Osteocyte (in vitro differentiated cells): ENCODE measurements around the gene FOXO1. TPM values are rescaled to one million over a fixed set of nuclear protein-coding genes. Genes with fewer than 3 reads are reported as not detected.

Experiments used
- DNase-seq: peaks from one replicate; pipeline ENCODE4 v3.0.0; 2021; ENCODE audit warnings: mixed read lengths; ENCODE audit not compliant: unreplicated experiment; ENCODE audit errors: extremely low spot score
- H3K27ac Mint-ChIP-seq: one replicate; pipeline ENCODE4 v1.8.0; 2021; ENCODE audit warnings: mild to moderate bottlenecking, mixed read lengths; ENCODE audit not compliant: unreplicated experiment
- H3K27me3 Mint-ChIP-seq: one replicate; pipeline ENCODE4 v1.8.0; 2021; ENCODE audit warnings: mixed read lengths; ENCODE audit not compliant: unreplicated experiment
- H3K36me3 Mint-ChIP-seq: one replicate; pipeline ENCODE4 v1.8.0; 2021; ENCODE audit warnings: mixed read lengths; ENCODE audit not compliant: unreplicated experiment
- H3K4me1 Mint-ChIP-seq: one replicate; pipeline ENCODE4 v1.8.0; 2021; ENCODE audit warnings: mixed read lengths; ENCODE audit not compliant: unreplicated experiment
- H3K4me3 Mint-ChIP-seq: one replicate; pipeline ENCODE4 v1.8.0; 2021; ENCODE audit warnings: mild to moderate bottlenecking, moderate library complexity, mixed read lengths; ENCODE audit not compliant: unreplicated experiment
- H3K9me3 Mint-ChIP-seq: one replicate; pipeline ENCODE4 v1.8.0; 2021; ENCODE audit warnings: mixed read lengths; ENCODE audit not compliant: unreplicated experiment
- total RNA-seq: library from RNA; stranded (reverse); gene quantifications from 2 replicates; pipeline ENCODE4 v1.2.1, GENCODE V29; 2021
- TF ChIP-seq, protein P1 (sequence below): fragments of 200-600 bp; sonication (generic); IDR thresholded peaks from 2 replicates; pipeline ENCODE4 v1.5.0; 2021; ENCODE audit warnings: antibody characterized with exemption, mild to moderate bottlenecking, moderate library complexity

Gene FOXO1
- total RNA-seq, 1 donor from 2014 or later = 10.0 TPM

GRCh38 chr13:40550130-40550529 is 116.3 kb downstream of the FOXO1 start:
- no peaks in the 10 kb centered on the region for H3K27me3 Mint-ChIP-seq

DNA sequence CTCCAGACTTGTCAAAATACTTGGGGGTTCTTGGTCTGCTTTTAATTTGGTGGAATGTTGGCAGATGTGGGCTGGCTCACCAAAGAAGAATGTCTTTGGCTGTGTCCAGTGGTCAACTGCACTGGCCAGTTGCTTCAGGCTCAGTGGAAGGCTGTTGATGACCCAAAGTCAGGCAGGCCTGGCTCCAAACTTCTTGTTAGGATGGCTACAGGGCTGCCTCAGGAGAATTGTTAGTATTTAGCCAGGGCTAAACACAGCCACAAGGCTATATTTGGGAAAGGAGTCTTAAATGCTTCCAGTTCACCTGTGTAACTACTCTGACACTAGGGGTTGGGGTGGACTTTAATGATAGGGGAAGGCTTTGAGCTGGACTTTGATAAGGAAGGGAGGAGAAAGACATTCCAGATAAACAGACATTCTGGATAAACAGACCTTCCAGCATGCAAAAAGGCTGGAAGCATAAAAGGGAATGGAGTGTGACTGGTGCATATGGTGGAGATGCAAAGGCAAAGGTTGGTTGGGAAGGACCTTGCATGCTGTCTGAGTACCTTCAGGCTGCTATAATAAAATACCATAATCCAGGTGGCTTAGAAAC is 116.8 kb downstream of the FOXO1 start:
- H3K4me1 Mint-ChIP-seq = peaks cover 46% of the 10 kb centered on the region
- DNase-seq = no peak
- H3K36me3 Mint-ChIP-seq = no peaks in the 10 kb centered on the region
- no peak overlapping the region for H3K4me3 Mint-ChIP-seq
- peak overlapping the region; percentile 12 for H3K27ac Mint-ChIP-seq
- H3K9me3 Mint-ChIP-seq = no peaks in the 10 kb centered on the region
- TF ChIP-seq, protein P1, sequence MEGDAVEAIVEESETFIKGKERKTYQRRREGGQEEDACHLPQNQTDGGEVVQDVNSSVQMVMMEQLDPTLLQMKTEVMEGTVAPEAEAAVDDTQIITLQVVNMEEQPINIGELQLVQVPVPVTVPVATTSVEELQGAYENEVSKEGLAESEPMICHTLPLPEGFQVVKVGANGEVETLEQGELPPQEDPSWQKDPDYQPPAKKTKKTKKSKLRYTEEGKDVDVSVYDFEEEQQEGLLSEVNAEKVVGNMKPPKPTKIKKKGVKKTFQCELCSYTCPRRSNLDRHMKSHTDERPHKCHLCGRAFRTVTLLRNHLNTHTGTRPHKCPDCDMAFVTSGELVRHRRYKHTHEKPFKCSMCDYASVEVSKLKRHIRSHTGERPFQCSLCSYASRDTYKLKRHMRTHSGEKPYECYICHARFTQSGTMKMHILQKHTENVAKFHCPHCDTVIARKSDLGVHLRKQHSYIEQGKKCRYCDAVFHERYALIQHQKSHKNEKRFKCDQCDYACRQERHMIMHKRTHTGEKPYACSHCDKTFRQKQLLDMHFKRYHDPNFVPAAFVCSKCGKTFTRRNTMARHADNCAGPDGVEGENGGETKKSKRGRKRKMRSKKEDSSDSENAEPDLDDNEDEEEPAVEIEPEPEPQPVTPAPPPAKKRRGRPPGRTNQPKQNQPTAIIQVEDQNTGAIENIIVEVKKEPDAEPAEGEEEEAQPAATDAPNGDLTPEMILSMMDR = no peak
- no peaks in the 10 kb centered on the region for H3K27me3 Mint-ChIP-seq

More at GRCh38 chr13:40550130-40550529, 116.3 kb downstream of the FOXO1 start:
- H3K4me3 Mint-ChIP-seq = no peak overlapping the region
- no peak overlapping the region for H3K27ac Mint-ChIP-seq
- H3K4me1 Mint-ChIP-seq = peaks cover 52% of the 10 kb centered on the region
- TF ChIP-seq, protein P1 = no peak
- H3K36me3 Mint-ChIP-seq = no peaks in the 10 kb centered on the region
- no peak for DNase-seq
- H3K9me3 Mint-ChIP-seq = no peaks in the 10 kb centered on the region

DNA sequence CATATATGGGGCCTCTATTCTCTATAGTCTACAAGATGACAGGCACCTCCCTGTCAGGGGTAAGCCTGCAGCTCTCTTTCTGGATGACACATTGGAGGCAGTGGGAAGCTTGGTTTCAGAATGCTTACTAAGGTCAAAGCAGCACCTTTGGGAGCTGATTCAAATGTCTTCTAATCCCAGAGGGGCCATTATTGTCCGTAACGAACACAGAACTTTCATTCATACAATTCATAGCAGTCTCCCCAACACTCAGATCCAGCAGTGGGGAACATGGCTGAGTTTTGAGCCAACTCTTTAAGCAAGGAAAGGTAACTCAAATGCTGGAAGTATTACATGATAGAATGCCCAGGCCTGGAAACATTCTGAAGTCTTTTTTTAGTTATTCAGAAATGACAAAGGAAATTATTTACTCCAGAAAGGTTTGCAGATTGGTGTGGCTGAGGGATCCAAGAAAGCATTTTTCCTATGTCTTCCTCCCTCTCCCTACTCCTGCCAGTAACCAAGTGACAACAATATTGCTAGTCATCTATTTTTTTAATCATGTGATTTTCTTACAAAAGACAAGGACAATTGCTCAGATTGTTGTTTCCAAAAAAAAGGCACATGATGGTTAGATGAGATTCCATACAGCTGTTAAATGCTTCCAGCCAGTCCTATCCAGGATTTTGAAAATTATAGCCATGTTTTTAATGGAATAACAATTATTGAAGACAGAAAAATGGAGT is 118.7 kb downstream of the FOXO1 start:
- TF ChIP-seq, protein P1 = no peak
- Mint-ChIP-seq H3K9me3 (no peaks in the 10 kb centered on the region), H3K4me1 (peaks cover 29% of the 10 kb centered on the region), H3K27me3 (no peaks in the 10 kb centered on the region), H3K36me3 (no peaks in the 10 kb centered on the region), H3K4me3 (no peak overlapping the region), H3K27ac (peak overlapping the region; percentile 45)
- DNase-seq = no peak

DNA sequence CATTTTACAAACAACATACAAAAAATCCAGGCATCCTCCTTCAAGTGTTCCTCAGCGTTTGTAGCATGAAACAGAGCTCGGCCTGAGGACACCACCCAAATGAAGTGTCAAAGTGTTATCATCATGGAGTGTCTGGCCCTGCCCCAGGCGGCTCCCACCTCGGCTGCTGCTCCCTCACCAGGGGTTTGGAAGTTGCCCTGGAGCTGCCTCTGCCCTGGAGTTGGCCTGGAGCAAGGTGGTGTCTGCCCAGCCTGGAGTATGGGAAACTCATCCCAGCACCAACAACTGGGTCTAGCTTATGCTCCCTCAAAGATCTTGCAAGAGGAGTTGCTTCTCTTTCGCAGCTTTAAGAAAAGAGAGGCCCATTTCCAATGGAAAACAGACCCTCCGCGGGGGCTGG is 120.4 kb downstream of the FOXO1 start:
- Mint-ChIP-seq H3K27ac (no peak overlapping the region), H3K4me1 (peaks cover 22% of the 10 kb centered on the region), H3K9me3 (no peaks in the 10 kb centered on the region), H3K27me3 (no peaks in the 10 kb centered on the region), H3K36me3 (no peaks in the 10 kb centered on the region), H3K4me3 (no peak overlapping the region)
- TF ChIP-seq, protein P1 = no peak
- no peak for DNase-seq

- Mint-ChIP-seq H3K27me3 (no peaks in the 10 kb centered on the region), H3K27ac (peak overlapping the region; percentile 75), H3K36me3 (no peaks in the 10 kb centered on the region), H3K4me3 (no peak overlapping the region), H3K4me1 (peaks cover 24% of the 10 kb centered on the region), H3K9me3 (no peaks in the 10 kb centered on the region)
- TF ChIP-seq, protein P1 = no peak
- no peak for DNase-seq
Observed at GRCh38 chr13:40540328-40541044, 126.0 kb downstream of the FOXO1 start.
